DMS53 (cell line): ENCODE measurements around the gene ARIH1.
"Not testable (repeated sequence)": the region's sequence is repeated elsewhere in the genome, so short reads cannot be mapped to it uniquely, and the experiment has no call there.

Source experiments
- DNase-seq: peaks from one replicate; lab custom pipeline; 2025; lab: John Stamatoyannopoulos, UW

Gene ARIH1

GRCh38 chr15:72473614-72474465 is at the start of gene ARIH1:
TSS of gene ARIH1 (plus strand) at chr15:72474330. CDS start at chr15:72474640, 310 bp downstream.
- DNase-seq = peak; percentile 98

GRCh38 chr15:72426753-72427152 is 47.4 kb upstream of the ARIH1 start:
- no peak for DNase-seq

GRCh38 chr15:72437650-72438316 is 36.3 kb upstream of the ARIH1 start:
- DNase-seq = no peak

GRCh38 chr15:72442848-72443247 is 31.3 kb upstream of the ARIH1 start:
- DNase-seq = not testable (repeated sequence)

GRCh38 chr15:72445426-72445825 is 28.7 kb upstream of the ARIH1 start:
- no peak for DNase-seq

- no peak for DNase-seq
Measured at GRCh38 chr15:72450805-72451204, 23.3 kb upstream of the ARIH1 start.

GRCh38 chr15:72451224-72451623 is 22.9 kb upstream of the ARIH1 start:
- peak; percentile 16 for DNase-seq

GRCh38 chr15:72456684-72457083 is 17.4 kb upstream of the ARIH1 start:
- DNase-seq = no peak

GRCh38 chr15:72460402-72460801 is 13.7 kb upstream of the ARIH1 start:
- DNase-seq = no peak

GRCh38 chr15:72463702-72464101 is 10.4 kb upstream of the ARIH1 start:
- no peak for DNase-seq

- DNase-seq = no peak
Measured at GRCh38 chr15:72464251-72464650, 9.9 kb upstream of the ARIH1 start.

GRCh38 chr15:72468103-72468502 is 6.0 kb upstream of the ARIH1 start:
- no peak for DNase-seq

- DNase-seq = peak; percentile 36
Measured at GRCh38 chr15:72472992-72473610, 1.0 kb upstream of the ARIH1 start.

GRCh38 chr15:72474466-72474911 is 359 bp downstream of the ARIH1 start:
- DNase-seq = no peak

- peak; percentile 79 for DNase-seq
Measured at GRCh38 chr15:72474912-72475628, 940 bp downstream of the ARIH1 start.

- no peak for DNase-seq
Measured at GRCh38 chr15:72475674-72476073, 1.5 kb downstream of the ARIH1 start.

GRCh38 chr15:72476330-72476729 is 2.2 kb downstream of the ARIH1 start:
- DNase-seq = not testable (repeated sequence)

- no peak for DNase-seq
Measured at GRCh38 chr15:72481015-72481659, 7.0 kb downstream of the ARIH1 start.

GRCh38 chr15:72482275-72482674 is 8.1 kb downstream of the ARIH1 start:
- DNase-seq = no peak

GRCh38 chr15:72483279-72483678 is 9.1 kb downstream of the ARIH1 start:
- no peak for DNase-seq

GRCh38 chr15:72486144-72486543 is 12.0 kb downstream of the ARIH1 start:
- DNase-seq = no peak
